NCI-H1930 (cell line): ENCODE data around the gene KLF16.
"Not testable (repeated sequence)": the region's sequence is repeated elsewhere in the genome, so short reads cannot be mapped to it uniquely, and the experiment has no call there.

Experiments used
- DNase-seq, 2 experiments: peaks; one replicate each; lab custom pipeline; 2025; lab: John Stamatoyannopoulos, UW

KLF16 gene

DNA sequence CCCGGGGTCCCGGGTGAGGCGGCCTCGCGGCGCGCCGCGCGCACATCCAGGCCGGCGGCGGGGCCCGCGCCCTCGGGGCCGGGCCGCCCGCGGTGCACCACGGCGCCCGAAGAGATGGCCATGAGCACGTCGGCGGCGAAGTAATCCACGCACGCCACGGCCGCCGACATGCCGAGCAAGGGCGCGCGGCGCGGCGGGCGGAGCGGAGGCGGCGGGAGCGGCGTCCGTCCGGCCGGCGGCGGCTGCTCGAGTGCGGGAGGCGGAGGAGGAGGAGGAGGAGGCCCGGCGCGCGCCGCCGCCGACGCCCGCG is at the start of gene KLF16:
Gene KLF16, minus strand, starts transcription at position 252 of the 310 bp plus-strand sequence. Its CDS starts 82 bp downstream, at position 170.
- DNase-seq, result no peak

DNA sequence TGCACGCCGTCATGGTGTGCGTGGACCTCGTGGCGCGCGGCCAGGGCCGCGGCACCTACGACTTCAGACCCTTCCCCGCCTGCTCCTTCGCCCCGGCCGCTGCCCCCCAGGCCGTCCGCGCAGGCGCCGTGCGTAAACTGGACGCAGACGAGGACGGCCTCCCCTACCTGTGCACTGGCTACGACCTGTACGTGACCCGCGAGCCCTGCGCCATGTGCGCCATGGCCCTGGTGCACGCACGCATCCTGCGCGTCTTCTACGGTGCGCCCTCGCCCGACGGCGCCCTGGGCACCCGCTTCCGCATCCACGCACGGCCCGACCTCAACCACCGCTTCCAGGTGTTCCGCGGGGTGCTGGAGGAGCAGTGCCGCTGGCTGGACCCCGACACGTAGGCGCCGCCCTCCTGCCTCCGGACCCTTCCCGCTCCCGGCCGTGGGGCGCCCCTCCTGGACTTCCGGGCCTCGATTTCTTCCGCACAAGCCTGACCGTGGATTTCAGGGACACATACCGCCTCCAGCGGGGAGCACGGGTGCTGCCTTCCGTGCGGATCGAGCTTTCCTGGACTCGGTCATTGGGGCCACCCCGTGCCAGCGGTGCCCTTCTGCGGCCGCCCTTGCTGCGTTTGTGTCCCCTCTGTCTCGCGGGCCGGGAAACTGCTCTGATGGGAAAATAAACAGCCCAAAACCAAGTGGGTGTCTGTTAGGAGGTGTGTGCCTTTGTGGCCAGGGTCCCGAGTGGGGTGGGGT is 49.6 kb upstream of the KLF16 start:
- DNase-seq, result no peak

- no peak for DNase-seq
Observed at GRCh38 chr19:1911995-1912394, 48.6 kb upstream of the KLF16 start.

- no peak for DNase-seq
Observed at GRCh38 chr19:1911098-1911497, 47.7 kb upstream of the KLF16 start.

GRCh38 chr19:1910177-1910576 is 46.8 kb upstream of the KLF16 start:
- DNase-seq, result no peak

GRCh38 chr19:1909761-1910080 is 46.3 kb upstream of the KLF16 start:
- no peak for DNase-seq

- no peak for DNase-seq
Observed at GRCh38 chr19:1908364-1908678, 44.9 kb upstream of the KLF16 start.

DNA sequence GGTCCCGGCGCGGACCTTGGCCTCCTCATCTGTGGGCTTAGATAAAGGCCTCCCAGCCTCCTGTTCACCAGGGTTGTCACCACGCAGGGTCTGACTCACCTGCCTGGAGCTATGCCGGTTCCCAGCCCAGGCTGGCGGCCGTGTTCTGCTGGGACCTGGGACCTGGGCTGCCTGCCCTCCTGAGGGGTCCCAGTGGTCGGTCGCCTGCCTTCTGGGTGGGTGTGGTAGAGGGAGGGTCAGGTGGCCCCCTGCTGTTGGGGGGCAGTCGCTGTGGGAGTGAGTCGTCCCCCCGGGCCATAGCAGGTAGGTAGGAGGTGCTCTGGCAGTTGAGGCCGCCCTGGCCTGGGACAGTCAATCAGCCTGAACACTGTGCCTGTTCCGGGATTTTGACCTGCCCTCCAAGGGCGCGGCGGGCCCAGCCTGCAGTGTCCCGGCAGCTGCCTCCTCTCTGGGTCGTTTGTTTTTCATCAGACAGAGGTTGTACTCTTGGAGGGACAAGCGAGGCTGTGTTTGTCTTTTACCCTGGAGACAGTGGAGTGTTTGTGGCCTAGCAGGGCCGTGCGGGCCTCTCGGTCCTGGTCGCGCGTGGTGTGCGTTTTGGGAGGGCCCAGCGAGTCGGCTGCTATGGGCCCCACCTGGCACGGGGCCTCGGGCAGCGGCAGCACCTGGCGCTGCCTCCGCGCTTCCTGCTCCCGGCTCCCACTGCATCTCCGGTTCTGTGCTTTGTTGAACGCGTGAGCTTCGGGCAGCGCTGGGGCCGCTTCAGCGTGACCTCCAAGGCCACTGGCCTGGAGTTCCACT is 44.4 kb upstream of the KLF16 start:
- no peak for DNase-seq

DNA sequence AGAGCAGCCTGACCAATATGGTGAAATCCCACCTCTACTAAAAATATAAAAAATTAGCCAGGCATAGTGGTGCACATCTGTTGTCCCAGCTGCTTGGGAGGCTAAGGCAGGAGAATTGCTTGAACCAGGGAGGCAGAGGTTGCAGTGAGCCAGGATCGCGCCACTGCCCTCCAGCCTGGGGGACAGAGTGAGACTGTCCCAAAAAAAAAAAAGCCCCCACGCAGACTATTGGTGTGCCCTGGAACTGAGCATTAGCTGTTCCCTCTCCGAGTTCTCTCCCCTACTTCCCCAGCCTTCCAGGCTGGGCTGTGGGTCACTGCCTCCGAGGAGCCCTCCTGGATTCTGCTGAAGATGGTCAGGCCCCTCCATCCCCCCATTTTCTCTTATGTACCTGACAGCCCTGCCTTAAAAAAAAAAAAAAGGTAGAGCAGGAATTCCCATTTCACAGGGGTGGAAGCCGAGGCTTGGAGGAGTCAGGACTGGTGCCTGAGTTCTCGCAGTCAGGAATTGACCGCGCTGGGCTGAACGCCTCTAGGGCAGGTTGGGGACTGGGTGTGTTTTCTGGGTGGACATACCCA is 43.7 kb upstream of the KLF16 start:
- no peak for DNase-seq

DNA sequence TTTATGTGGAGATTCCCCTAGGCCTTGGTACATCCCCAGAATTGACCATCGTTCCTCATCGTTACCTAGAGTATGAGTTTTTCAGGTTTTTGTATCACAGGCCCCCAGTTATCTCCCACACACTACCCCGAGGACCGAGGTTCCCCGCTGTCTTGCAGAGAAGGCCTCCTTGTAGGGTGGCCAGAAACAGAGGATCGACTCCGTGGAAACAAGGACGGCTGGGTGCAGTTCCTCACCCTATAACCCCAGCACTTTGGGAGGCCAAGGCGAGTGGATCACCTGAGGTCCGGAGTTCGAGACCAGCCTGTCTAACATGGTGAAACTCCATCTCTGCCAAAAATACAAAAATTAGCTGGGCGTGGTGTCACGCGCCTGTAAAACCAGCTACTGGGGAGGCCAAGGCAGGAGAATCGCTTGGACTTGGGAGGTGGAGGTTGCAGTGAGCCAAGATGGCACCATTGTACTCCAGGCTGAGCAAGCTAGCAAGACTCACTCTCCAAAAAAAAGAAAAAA is 42.5 kb upstream of the KLF16 start:
- no peak for DNase-seq

DNA sequence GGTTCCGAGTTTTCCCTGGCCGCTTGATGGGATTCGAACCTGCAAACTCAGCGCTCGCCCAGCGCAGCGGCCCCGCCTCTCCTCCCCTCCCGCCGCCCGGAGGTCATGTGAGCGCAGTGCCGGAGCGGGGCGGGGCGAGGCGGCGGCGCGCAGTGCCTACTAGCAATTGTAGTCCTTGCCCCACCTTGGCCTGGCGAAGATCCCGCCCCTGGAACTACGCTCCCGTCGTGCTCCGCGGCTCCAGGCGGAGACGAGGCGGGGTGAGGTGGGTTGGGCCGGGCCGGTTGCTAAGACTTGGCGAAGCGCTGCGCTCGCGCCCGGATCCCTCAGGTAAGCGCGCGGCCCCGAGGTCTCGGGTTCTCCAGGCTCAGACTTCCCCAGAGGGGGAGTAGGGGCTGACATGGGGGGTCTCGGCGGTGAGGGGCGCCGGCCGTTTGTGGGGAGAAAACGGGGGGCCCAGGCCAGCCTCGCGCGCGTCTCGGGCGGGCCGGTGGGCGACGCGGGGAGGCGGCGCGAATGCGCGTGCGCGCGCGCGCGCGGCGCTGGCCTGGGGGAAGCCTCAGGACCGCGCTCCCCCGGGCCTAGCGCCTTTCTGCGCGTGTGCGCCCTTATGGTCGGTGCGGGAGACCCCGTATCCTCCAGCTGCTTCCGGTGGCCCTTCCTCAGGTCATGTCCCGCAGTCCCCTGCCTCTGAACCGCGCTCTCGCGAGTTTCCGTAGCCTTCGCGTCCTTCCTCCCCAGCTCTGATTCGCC is 41.9 kb upstream of the KLF16 start, which contains the start of the genes ADAT3 and SCAMP4:
Gene ADAT3, plus strand, starts transcription at position 290 of the 753 bp plus-strand sequence. CDS start 6,649 bp downstream, outside the sequence.
Gene SCAMP4, plus strand, starts transcription at position 290 of the 753 bp plus-strand sequence. CDS start 9,621 bp downstream, outside the sequence.
- DNase-seq, result peak; percentile 92 to 95

DNA sequence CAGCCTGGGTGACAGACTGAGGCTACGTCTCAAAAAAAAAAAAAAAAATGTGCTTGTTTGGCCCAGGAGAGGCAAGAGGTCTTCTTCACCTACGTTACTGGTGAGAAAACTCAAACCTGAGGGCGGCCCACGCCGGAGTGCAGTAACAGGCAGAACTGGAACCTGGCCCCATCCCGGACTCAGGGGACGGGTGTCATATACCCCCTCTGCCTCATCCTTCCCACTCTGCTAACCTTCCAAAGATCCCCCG is 41.4 kb upstream of the KLF16 start:
- no peak for DNase-seq

- no peak for DNase-seq
Observed at GRCh38 chr19:1902923-1903322, 39.5 kb upstream of the KLF16 start.

GRCh38 chr19:1901940-1902404 is 38.6 kb upstream of the KLF16 start:
- DNase-seq, result no peak

DNA sequence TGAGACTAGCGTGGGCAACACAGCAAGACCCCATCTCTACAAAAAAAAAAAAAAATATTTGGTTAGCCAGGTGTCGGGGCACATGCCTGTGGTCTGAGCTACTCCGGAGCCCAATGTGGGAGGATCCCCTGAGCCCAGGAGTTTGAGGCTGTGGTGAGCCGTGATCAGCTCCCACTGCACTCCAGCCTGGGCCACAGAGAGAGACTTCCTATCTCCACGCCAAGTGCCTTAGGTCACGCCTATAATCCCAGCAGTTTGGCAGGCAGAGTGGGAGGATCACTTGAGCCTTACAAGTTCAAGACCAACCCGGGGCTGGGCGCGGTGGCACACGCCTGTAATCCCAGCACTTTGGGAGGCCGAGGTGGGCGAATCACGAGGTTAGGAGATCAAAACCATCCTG is 33.1 kb upstream of the KLF16 start:
- no peak for DNase-seq

DNA sequence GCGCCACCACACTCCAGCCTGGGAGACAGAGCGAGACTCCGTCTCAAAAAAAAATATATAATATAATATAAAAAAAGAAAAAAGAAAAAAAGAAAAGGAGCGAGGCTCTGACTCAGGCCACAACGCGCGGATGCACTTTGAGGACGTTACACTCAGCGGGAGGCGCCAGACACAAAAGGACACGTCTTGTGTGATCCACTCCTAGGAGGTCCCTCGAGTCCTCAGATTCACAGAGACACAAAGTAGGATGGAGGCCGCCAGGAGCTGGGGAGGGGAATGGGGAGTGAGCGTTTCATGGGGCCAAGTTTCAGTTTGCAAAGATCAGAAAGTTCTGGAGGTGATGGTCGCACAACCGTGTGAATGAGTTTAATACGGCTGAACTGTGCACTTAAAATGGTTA is 30.4 kb upstream of the KLF16 start:
- no peak for DNase-seq

- no peak for DNase-seq
Observed at GRCh38 chr19:1889907-1890306, 26.5 kb upstream of the KLF16 start.

DNA sequence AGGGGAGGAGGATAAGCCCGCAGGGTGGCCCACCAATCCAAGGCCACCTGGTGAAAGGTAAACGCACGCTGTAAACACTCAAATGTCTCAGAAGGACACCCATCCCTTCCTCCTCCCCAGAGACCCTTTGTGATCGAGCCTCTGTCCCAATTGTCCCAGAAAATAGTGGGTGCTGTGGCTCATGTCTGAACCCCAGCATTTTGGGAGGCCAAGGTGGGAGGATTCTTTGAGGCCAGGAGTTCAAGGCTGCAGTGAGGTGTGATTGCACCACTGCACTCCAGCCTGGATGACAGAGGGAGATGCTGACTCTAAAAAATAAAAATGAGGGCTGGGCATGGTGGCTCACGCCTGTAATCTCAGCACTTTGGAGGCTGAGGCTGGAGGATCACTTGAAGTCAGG is 25.0 kb upstream of the KLF16 start:
- no peak for DNase-seq

- not testable (repeated sequence) for DNase-seq
Observed at GRCh38 chr19:1886360-1886759, 23.0 kb upstream of the KLF16 start.

DNA sequence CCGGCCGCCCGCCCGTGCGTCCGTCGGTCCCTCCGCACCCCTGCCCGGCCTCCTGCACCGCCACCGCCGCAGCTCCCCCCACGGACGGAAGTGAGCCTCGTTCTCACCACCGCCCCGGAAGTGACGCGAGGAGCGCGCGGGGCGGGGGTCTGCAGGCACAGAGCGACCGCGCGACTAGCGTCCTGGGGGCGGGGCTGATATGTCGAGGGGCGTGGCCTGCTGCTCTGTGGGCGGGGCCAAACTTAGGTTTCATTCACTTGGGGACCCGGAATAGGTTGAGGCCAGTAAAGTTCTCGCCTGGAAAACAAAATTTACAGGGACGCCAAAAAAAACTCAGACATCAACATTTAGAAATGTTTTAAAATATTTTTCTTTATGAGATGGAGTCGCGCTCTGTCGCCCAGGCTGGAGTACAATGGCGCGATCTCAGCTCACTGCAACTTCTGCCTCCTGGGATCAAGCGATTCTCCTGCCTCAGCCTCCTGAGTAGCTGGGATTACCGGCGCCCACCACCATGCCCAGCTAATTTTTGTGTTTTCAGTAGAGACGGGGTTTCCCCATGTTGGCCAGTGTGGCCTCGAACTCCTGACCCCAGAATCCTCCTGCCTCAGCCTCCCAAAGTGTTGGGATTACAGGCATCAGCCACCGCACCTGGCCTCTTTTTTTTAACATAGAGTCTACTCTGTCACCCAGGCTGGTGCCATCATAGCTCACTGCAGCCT is 22.2 kb upstream of the KLF16 start, which contains the start of gene ABHD17A:
Gene ABHD17A, minus strand, starts transcription at position 99 of the 722 bp plus-strand sequence. CDS start 3,930 bp downstream, outside the sequence.
- DNase-seq, result peak; percentile 68 to 90

DNA sequence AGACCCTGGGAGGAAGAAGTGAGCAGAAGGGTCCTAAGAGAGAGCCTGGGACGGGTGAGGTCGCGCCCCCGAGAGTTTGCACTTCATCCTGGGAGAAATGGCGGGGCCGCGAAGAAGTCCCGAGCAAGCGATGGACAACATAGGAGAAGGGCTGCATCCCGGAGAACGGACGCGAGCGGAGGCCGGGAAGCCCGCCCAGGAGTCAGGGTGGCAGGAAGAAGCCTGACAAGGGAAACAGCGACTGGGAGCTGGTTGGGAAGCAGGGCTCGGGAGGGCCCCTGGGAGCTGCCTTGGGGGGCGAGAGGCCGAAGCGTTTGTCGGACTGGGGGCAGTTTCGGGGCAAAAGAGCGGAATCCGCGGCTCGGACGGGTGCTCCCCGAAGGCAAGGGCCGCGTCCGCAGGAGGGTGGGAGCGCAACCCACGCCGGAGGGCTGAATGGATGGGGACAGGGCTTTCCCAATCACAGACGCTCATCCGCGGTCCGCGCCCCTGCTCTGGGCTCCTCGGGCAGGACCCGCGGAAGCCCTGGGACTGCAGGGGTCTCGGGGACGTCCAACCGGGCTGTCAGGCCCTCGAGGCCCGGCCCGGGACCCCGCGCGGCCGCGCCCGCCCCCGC is 21.4 kb upstream of the KLF16 start:
- no peak for DNase-seq
